NCI-H187 (cell line): ENCODE measurements around the gene BPIFA2.

Experiments
- DNase-seq, 2 experiments: peaks; one replicate each; lab custom pipeline; 2025; lab: John Stamatoyannopoulos, UW

Gene BPIFA2

DNA sequence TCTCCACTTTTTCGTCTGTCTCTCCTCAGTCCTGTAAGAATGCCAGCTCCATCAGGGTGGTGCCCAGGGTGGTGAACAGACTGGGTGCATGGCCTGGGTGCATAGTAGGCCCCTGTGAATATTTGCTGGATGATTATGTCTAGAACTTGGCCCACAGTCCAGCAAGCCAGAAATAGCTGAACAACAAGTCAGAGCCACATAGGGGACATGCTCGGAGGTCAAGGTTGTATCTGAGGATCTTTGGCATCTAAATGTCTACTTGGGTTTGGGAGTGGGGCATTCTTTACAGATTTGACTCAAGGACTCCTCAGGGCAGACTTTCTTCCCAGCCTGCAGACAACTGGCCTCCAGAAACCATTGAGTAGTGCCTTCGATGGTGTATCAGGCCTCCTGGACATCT, 31.1 kb downstream of the BPIFA2 start:
- no peak for DNase-seq

DNA sequence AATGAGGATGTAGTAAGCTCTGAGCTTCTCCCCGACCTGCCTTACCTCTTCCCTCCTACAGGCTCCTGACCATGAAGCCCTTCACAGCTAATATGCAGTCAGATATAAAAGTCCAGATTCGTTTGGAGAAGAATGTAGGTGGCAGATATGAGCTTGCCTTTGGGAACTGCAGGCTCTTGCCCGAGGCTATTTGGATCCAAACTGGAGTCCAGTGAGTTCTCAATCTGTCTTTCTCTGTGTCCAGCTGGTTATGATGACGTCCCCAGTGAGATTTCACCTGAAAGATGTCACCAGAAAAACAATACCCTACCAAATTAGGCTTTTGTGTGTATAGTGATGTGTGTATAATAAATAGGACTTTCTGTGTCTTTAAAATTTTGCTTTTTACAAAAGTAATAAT, 34.5 kb downstream of the BPIFA2 start:
- DNase-seq: no peak

DNA sequence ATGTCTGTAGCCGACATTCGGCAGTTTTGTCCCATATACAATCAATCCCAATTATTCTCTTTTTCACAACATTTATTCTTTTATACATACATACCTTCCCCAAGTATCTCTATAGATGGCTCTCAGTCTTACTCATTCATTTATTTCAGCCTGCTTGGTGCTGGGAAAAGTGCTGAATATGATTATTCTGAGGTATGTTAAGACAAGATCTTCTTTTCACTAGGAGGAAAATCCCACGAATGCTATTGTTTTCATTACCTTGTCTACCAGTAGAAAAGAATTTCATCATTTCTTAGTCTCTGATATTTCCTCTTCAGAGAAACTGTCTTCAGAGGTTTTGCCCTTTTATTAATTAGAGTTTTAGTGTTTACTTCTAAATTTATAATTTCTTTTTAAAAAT, 35.5 kb downstream of the BPIFA2 start:
- DNase-seq: no peak

DNA sequence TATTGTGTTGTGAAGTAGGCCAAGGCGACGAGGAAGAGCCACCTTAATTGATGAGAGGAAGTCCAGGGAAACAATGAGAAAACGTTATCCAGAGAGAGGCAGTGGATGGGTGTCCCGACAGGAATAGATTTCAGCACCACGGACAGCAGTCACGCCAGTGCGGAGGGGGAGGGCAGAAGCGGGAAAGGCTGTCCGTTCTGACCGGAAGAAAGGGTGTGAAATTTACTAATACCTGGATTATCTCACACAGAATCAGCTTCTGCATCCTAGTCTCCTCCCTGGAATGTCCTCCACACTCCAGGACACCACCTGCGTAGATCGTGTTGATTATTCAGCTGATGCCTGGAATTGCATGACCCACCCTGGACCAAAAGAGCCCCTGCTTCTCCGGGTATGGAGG, 41.8 kb downstream of the BPIFA2 start:
- no peak for DNase-seq

DNA sequence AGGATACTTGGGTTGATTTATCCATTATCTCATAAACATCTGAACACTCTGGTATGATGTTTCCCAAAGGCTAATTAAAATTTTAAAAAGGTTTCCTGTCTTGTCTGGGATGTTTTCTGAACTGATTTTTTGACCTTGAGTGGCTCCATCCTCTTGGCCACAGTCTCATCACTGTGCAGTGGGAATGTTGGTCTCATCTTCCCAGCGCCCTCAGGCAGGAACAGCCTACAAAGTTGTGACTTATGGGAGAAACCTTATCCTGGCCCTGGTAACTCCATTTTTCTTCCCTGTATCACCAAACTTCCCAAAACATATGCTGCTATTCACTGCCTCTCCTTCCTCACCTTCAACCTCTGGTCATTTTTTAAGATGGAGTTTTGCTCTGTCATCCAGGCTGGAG, 42.4 kb downstream of the BPIFA2 start:
- no peak for DNase-seq

DNA sequence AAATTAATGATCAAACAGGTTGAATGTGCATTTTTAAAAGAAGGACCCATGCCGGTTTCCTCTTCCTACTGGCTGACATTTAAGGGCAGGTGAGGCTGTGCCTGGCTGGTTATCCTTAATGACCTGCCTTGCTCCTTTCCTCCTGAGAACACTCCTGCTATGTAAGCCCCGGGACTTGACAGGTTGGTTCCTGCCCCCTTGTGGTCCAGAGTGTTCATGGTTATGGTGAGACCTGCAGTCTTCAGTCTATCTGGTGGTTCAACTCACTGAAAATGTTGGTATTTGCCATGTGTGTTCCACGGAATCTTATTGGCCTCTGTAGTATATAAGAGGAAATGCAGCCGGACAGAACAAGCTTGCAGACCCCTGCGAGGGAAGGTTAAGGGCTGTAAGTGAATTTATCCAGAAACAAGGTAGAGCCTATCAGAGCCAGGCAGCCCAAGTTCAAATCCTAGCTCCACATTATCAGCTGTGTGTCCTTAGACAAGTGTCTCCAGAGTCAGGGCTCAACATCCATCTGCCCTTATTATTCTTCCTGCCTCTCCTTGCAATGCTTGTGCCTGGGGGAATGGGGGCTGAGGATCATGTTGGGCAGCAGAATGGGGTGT, 44.0 kb downstream of the BPIFA2 start:
- peak; percentile 33 to 74 for DNase-seq

DNA sequence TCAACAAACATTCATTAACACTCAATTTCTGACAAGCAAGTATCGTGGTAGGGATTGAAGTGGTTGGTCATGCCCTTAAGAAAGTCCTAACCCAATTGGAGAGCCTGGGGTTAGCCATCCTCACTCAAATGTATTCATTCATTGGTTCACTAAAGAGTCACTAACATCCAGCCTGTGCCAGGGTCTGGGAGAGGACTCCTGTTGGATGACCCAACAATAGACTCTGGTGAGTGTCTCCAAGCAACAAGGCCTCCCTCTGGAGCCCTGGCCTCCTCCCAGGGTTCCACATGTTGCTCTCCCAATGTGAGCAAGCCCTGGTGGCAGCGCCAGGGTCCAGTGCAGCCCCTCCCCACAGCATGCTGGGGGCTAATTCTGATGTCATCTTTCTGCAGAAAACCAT, 49.1 kb downstream of the BPIFA2 start, which contains the start of gene BPIFA3:
TSS of gene BPIFA3 (plus strand) at position 301 of the 400 bp plus-strand sequence. CDS start 185 bp downstream, outside the sequence.
- no peak for DNase-seq

DNA sequence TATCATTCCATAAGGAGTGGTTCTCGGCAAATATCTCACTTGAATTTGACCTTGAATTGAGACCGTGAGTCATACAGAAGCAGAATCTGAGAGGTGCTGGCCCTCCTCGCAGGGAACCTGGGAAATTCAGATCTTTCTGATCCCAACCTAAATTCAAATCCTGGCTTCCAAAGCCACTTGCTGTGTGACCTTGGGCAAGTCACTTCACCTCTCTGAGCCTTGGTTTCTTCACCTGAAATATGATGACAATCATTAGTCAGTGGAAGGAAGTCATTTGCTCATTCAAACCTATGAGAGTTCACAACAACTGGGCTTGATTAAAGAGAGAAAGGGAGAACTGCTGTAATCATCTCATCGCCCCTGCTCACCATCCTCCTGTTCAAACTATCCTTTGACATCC, 56.4 kb downstream of the BPIFA2 start:
- no peak for DNase-seq

DNA sequence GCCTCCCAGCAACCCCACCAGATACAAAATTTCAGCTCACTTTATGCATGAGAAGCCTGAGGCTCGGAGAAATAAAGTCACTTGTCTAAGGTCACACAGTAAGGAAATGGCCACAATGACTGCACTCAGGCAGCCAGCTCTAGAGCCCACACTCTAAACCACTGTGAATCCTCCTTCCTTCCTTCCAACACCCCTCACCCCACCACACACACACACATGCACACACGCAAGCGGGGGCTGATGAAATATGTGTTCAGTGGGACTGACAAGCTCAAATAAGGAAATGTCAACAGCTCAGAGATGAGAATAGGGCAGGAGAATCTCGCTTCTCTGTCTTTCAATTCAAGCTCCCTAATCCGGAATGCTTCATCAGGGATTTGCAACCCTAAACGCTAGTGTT, 61.9 kb downstream of the BPIFA2 start:
- DNase-seq: no peak
